HCT116 (cell line): ENCODE data around the gene ZNF784. TPM values are rescaled to one million over a fixed set of nuclear protein-coding genes. Genes with fewer than 3 reads are reported as not detected.

Experiments used
- ATAC-seq: fragments of 200-7000 bp; cut with Tn5 transposase; 2 replicates; pipeline ENCODE4 v1.9.1; 2020; ENCODE audit warnings: mild to moderate bottlenecking, moderate library complexity
- BruUV-seq: library from RNA; stranded (reverse); fragments of 400-500 nt; replicated peaks from 2 replicates; lab custom pipeline; 2021; lab: Mats Ljungman, UMichigan
- CTCF ChIA-PET: fragments of 300-600 bp; sonication (Branson Sonifier 250); formaldehyde crosslinking; loops from one replicate; lab custom pipeline; 2021; ENCODE audit warnings: antibody characterized with exemption; lab: Charles Lee
- POLR2A ChIA-PET: fragments of 300-600, 350-600 bp; sonication (Branson Sonifier 250); formaldehyde crosslinking; loops from one replicate; lab custom pipeline; 2021; ENCODE audit warnings: antibody characterized with exemption; lab: Charles Lee
- RAD21 ChIA-PET, 2 experiments: fragments of 300-600 bp; sonication (Branson Sonifier 250); formaldehyde crosslinking; loops; one replicate each; lab custom pipeline; 2023; ENCODE audit warnings: low total read pairs in 2 of 2; ENCODE audit not compliant: uncharacterized antibody in 2 of 2, unreplicated experiment in 2 of 2, low non-redundant PET in 1 of 2; lab: Charles Lee
- DNase-seq: peaks from one replicate; pipeline ENCODE4 v3.0.0-alpha.2; 2010; ENCODE audit warnings: low read depth, low spot score
- H2AFZ ChIP-seq: fragments of 200-600 bp; shearing (Covaris generic), sonication (generic); 2 replicates; pipeline ENCODE4 v1.6.1; 2017; ENCODE audit warnings: low read depth, mixed run types, mixed read lengths, antibody characterized with exemption, low read length; ENCODE audit not compliant: poor library complexity, severe bottlenecking
- H3K27ac ChIP-seq: 2 replicates; pipeline ENCODE4 v1.5.1; 2012; ENCODE audit warnings: low read depth, low read length
- H3K27me3 ChIP-seq: fragments of 200-600 bp; sonication (generic); 2 replicates; pipeline ENCODE4 v1.6.1; 2016; ENCODE audit warnings: mixed run types, low read length, mixed read lengths; ENCODE audit not compliant: insufficient read depth
- H3K36me3 ChIP-seq, 2 experiments: fragments of 200-500 bp in 1 of 2; fragments of 200-600 bp in 1 of 2; sonication (Bioruptor generic) in 1 of 2; sonication (generic) in 1 of 2; 2 replicates each; pipeline versions ENCODE4 v1.5.1 to v1.6.1; 2014 to 2016; ENCODE audit warnings: low read length in 2 of 2, inconsistent platforms in 1 of 2, mixed read lengths in 1 of 2, mixed run types in 1 of 2; ENCODE audit not compliant: insufficient read depth in 2 of 2, control insufficient read depth in 1 of 2
- H3K4me1 ChIP-seq, 2 experiments: fragments of 200-600 bp in 1 of 2; sonication (generic) in 1 of 2; 2 replicates each; pipeline versions ENCODE4 v1.5.1 to v1.6.1; 2012 to 2017; ENCODE audit warnings: low read length in 2 of 2, inconsistent platforms in 1 of 2, mild to moderate bottlenecking in 1 of 2, mixed read lengths in 1 of 2, mixed run types in 1 of 2, moderate library complexity in 1 of 2; ENCODE audit not compliant: insufficient read depth in 2 of 2, control insufficient read depth in 1 of 2
- H3K4me2 ChIP-seq: fragments of 200-600 bp; sonication (generic); 2 replicates; pipeline ENCODE4 v1.6.1; 2017; ENCODE audit warnings: mixed run types, low read length, mixed read lengths
- H3K4me3 ChIP-seq, 2 experiments: fragments of 200-600 bp in 1 of 2; sonication (generic) in 1 of 2; replicated peaks in 1 of 2; 2 replicates each; pipeline ENCODE4 v1.5.1; 2011 to 2016; ENCODE audit warnings: low read length in 2 of 2, control low read depth in 1 of 2, low read depth in 1 of 2, mild to moderate bottlenecking in 1 of 2, mixed read lengths in 1 of 2, mixed run types in 1 of 2
- H3K79me2 ChIP-seq: fragments of 200-600 bp; sonication (generic); 2 replicates; pipeline ENCODE4 v1.6.1; 2017; ENCODE audit warnings: mild to moderate bottlenecking, mixed run types, low read length, moderate library complexity, mixed read lengths; ENCODE audit not compliant: insufficient read depth
- H3K9ac ChIP-seq: fragments of 200-600 bp; sonication (generic); 2 replicates; pipeline ENCODE4 v1.6.1; 2016; ENCODE audit warnings: low read length, mixed read lengths
- H3K9me2 ChIP-seq: fragments of 200-600 bp; sonication (generic), shearing (Covaris generic); 2 replicates; pipeline ENCODE4 v1.6.1; 2017; ENCODE audit warnings: mixed run types, mild to moderate bottlenecking, moderate library complexity; ENCODE audit not compliant: insufficient read depth
- H3K9me3 ChIP-seq, 2 experiments: fragments of 200-500 bp in 1 of 2; fragments of 200-600 bp in 1 of 2; sonication (Bioruptor generic) in 1 of 2; sonication (generic) in 1 of 2; 2 replicates each; pipeline ENCODE4 v1.6.1; 2014 to 2017; ENCODE audit warnings: low read length in 2 of 2, mixed read lengths in 2 of 2, inconsistent platforms in 1 of 2, low read depth in 1 of 2, mild to moderate bottlenecking in 1 of 2, mixed run types in 1 of 2, moderate library complexity in 1 of 2; ENCODE audit not compliant: control insufficient read depth in 1 of 2, insufficient read depth in 1 of 2
- H4K20me1 ChIP-seq: fragments of 200-600 bp; sonication (generic), shearing (Covaris generic); 2 replicates; pipeline ENCODE4 v1.6.1; 2017; ENCODE audit warnings: mixed run types, mild to moderate bottlenecking, moderate library complexity; ENCODE audit not compliant: insufficient read depth
- ATF3 ChIP-seq: IDR thresholded peaks from 2 replicates; pipeline ENCODE4 v1.6.1; 2012
- CBX3 ChIP-seq: IDR thresholded peaks from 2 replicates; pipeline ENCODE4 v1.6.1; 2012; ENCODE audit warnings: low read depth
- EZH2phosphoT487 ChIP-seq: fragments of 200-600 bp; IDR thresholded peaks from 2 replicates; pipeline ENCODE4 v1.6.1; 2018; ENCODE audit warnings: antibody characterized with exemption, borderline replicate concordance
- FOSL1 ChIP-seq: IDR thresholded peaks from 2 replicates; pipeline ENCODE4 v1.6.1; 2012; ENCODE audit warnings: low read depth
- POLR2A ChIP-seq: IDR thresholded peaks from 2 replicates; pipeline ENCODE4 v1.7.0; 2011; ENCODE audit warnings: borderline replicate concordance; ENCODE audit not compliant: insufficient read depth, insufficient read length; ENCODE audit errors: extremely low read depth
- POLR2AphosphoS5 ChIP-seq: IDR thresholded peaks from 2 replicates; pipeline ENCODE4 v1.6.1; 2011; ENCODE audit warnings: mild to moderate bottlenecking, low read depth, low read length, moderate library complexity
- YY1 ChIP-seq: IDR thresholded peaks from 2 replicates; pipeline ENCODE4 v1.6.1; 2011; ENCODE audit warnings: low read length, low read depth, moderate library complexity, mild to moderate bottlenecking; ENCODE audit not compliant: insufficient replicate concordance; ENCODE audit errors: extremely low read depth
- ZNF274 ChIP-seq: fragments of 200-500 bp; sonication (Bioruptor generic); IDR thresholded peaks from 2 replicates; pipeline ENCODE4 v1.6.1; 2014; ENCODE audit warnings: mild to moderate bottlenecking, low read depth, low read length, inconsistent platforms
- intact Hi-C: fragments of 100-400 bp; cut with micrococcal nuclease; formaldehyde crosslinking; loops from 2 replicates; pipeline ENCODE4 v1.10.0; 2022
- total RNA-seq: library from RNA; stranded (reverse); gene quantifications from one replicate; pipeline ENCODE4 v1.2.1, GENCODE V29; 2021; ENCODE audit not compliant: unreplicated experiment
- TF ChIP-seq, protein P1 (sequence below): IDR thresholded peaks from 2 replicates; pipeline ENCODE4 v1.6.1; 2012; ENCODE audit warnings: low read depth

ZNF784 gene
- total RNA-seq, 1 experiment from 2014 or later, result 5.3 TPM

DNA sequence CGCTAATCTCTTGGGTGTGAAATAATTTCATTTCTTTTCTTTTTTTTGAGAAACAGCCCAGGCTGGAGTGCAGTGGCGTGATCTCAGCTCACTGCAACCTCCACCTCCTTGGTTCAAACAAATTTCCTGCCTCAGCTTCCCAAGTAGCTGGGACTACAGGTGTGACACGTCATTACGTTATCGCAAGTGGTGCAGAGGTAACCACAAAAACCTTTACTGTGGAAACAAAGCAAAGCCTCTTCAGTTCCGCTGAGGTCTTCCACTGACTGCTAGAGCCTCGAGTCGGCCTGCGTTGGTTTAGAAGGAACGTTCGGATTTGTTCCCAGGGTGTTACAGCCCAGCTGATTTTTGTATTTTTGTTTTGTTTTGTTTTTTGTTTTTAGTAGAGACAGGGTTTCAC is 2.0 kb upstream of the ZNF784 start:
- no TSS peak for BruUV-seq
- H3K4me1 ChIP-seq, result peaks cover 8 to 15% of the 10 kb centered on the region in 2 experiments; a peak in 3 of 4 replicates
- no peaks in the 10 kb centered on the region for H3K79me2 ChIP-seq
- H3K9ac ChIP-seq, result no peak overlapping the region
- DNase-seq (no peak), ATAC-seq (no peak)
- H3K36me3 ChIP-seq, result no peaks in the 10 kb centered on the region
- H3K4me3 ChIP-seq, result no peak overlapping the region
- ChIA-PET CTCF (interaction anchor here (1.8 kb wide), 1 partner anchor 159 kb away, joined by 4 read pairs; no protein-coding TSS in a partner anchor), POLR2A (interaction anchor here (1.0 kb wide), 1 partner anchor 22 kb away, joined by 3 read pairs; no protein-coding TSS in a partner anchor), RAD21 (no interaction called here)
- intact Hi-C loops, result no loop called here
- no peak overlapping the region for H3K27ac ChIP-seq
- no peak overlapping the region for H3K4me2 ChIP-seq
- no peaks in the 10 kb centered on the region for H3K9me3 ChIP-seq
- TF ChIP-seq EZH2phosphoT487 (no peak), POLR2AphosphoS5 (no peak), CBX3 (no peak), FOSL1 (no peak), ZNF274 (no peak), YY1 (no peak), ATF3 (no peak), POLR2A (no peak)
- TF ChIP-seq, protein P1, sequence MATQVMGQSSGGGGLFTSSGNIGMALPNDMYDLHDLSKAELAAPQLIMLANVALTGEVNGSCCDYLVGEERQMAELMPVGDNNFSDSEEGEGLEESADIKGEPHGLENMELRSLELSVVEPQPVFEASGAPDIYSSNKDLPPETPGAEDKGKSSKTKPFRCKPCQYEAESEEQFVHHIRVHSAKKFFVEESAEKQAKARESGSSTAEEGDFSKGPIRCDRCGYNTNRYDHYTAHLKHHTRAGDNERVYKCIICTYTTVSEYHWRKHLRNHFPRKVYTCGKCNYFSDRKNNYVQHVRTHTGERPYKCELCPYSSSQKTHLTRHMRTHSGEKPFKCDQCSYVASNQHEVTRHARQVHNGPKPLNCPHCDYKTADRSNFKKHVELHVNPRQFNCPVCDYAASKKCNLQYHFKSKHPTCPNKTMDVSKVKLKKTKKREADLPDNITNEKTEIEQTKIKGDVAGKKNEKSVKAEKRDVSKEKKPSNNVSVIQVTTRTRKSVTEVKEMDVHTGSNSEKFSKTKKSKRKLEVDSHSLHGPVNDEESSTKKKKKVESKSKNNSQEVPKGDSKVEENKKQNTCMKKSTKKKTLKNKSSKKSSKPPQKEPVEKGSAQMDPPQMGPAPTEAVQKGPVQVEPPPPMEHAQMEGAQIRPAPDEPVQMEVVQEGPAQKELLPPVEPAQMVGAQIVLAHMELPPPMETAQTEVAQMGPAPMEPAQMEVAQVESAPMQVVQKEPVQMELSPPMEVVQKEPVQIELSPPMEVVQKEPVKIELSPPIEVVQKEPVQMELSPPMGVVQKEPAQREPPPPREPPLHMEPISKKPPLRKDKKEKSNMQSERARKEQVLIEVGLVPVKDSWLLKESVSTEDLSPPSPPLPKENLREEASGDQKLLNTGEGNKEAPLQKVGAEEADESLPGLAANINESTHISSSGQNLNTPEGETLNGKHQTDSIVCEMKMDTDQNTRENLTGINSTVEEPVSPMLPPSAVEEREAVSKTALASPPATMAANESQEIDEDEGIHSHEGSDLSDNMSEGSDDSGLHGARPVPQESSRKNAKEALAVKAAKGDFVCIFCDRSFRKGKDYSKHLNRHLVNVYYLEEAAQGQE, result no peak
- no peaks in the 10 kb centered on the region for H4K20me1 ChIP-seq
- H3K27me3 ChIP-seq, result no peaks in the 10 kb centered on the region
- H2AFZ ChIP-seq, result no peak overlapping the region
- H3K9me2 ChIP-seq, result no peaks in the 10 kb centered on the region
